Measurements from ENCODE around the gene ABCA13. TPM values are rescaled to one million over a fixed set of nuclear protein-coding genes. Genes with fewer than 3 reads are reported as not detected.

The ABCA13 gene
- total RNA-seq, 1 donor from 2014 or later = not detected

DNA sequence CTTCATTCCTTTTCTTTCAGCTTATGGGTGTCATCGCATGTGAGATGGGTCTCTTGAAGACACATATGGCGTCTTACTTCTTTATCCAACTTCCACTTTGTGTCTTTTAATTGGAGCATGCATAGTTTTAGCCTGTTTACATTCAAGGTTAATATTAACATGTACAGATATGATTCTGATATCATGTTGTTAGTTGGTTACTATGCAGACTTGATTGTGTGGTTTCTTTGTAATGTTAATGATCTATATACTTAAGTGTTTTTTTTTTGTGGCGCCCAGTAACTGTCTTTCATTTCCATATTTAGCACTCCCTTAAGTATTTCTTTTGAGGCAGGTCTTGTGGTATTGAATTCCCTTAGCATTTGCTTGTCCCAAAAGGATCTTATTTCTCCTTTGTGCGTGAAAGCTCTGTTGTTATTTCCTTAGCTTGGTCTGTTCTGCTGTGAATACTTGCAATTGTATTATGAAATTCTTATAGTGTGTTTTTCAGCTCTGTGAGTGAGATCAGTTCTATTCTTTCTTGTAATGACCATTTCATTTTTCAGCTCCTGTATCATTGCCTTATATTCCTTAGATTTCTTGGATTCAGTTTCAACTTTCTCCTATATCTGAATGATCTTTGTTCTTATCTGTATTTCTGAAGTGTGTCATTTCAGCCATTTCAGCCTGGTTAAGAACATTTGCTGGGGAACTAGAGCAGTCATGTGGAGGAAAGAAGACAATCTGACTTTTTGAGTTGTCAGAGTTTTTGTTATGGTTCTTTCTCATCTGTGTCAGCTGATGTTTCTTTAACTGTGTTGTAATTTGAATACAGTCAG is 88.4 kb downstream of the ABCA13 start:
- Mint-ChIP-seq H3K4me3 (no peak overlapping the region), H3K4me1 (no peaks in the 10 kb centered on the region), H3K27ac (no peak overlapping the region), H3K9me3 (peaks cover 7% of the 10 kb centered on the region), H3K36me3 (no peaks in the 10 kb centered on the region), H3K27me3 (ENCODE audit: insufficient read depth, low read depth) (no peaks in the 10 kb centered on the region)
- no peak overlapping the region for H3K4me2 ChIP-seq
- H3K9ac ChIP-seq = no peak overlapping the region
- no peaks in the 10 kb centered on the region for H4K20me1 ChIP-seq (ENCODE audit: low read depth)
- no peak for DNase-seq (ENCODE audit: low spot score)
- no peaks in the 10 kb centered on the region for H3K36me3 ChIP-seq
- TF ChIP-seq, protein P1, sequence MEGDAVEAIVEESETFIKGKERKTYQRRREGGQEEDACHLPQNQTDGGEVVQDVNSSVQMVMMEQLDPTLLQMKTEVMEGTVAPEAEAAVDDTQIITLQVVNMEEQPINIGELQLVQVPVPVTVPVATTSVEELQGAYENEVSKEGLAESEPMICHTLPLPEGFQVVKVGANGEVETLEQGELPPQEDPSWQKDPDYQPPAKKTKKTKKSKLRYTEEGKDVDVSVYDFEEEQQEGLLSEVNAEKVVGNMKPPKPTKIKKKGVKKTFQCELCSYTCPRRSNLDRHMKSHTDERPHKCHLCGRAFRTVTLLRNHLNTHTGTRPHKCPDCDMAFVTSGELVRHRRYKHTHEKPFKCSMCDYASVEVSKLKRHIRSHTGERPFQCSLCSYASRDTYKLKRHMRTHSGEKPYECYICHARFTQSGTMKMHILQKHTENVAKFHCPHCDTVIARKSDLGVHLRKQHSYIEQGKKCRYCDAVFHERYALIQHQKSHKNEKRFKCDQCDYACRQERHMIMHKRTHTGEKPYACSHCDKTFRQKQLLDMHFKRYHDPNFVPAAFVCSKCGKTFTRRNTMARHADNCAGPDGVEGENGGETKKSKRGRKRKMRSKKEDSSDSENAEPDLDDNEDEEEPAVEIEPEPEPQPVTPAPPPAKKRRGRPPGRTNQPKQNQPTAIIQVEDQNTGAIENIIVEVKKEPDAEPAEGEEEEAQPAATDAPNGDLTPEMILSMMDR (IDR thresholded peaks at IDR 0.05) = no peak
- TF ChIP-seq EZH2phosphoT487 (IDR thresholded peaks at IDR 0.05) (no peak), EZH2 (IDR thresholded peaks at IDR 0.05) (no peak)
- H3K4me1 ChIP-seq = no peaks in the 10 kb centered on the region
- no peak overlapping the region for H2AFZ ChIP-seq (replicated peaks)
- no peaks in the 10 kb centered on the region for H3K79me2 ChIP-seq (ENCODE audit: low read depth)
- no peak overlapping the region for H3K4me3 ChIP-seq
- no peaks in the 10 kb centered on the region for H3F3A ChIP-seq (ENCODE audit: low read depth)
- no peak overlapping the region for H3K27ac ChIP-seq
- H3K9me3 ChIP-seq (ENCODE audit: low read depth) = no peaks in the 10 kb centered on the region
- H3K27me3 ChIP-seq = no peaks in the 10 kb centered on the region

DNA sequence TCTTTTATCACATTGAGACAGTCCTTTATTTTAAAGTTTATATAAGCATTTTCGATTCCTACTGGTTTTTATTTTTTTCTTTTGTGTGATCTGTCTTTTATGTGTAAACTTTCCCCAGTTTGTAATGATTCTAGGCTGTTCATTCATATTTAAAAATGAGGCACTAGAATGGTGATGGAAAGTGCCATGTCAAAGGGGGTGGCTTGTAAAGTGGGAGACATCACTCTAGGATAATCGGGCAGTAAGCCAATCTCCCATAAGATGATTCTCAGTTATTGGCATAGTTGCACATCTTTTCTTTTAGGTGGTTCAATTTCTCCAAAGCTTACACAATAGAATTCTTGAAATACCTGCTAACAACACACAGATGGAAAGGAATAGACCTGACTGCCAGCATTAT is 90.4 kb downstream of the ABCA13 start:
- no peak overlapping the region for H3K4me2 ChIP-seq
- no peaks in the 10 kb centered on the region for H3K36me3 ChIP-seq
- no peak overlapping the region for H3K27ac ChIP-seq
- TF ChIP-seq EZH2phosphoT487 (IDR thresholded peaks at IDR 0.05) = no peak
- TF ChIP-seq, protein P1 (IDR thresholded peaks at IDR 0.05) = no peak
- no peak for TF ChIP-seq EZH2 (IDR thresholded peaks at IDR 0.05)
- peaks cover 2% of the 10 kb centered on the region for H3K9me3 Mint-ChIP-seq
- no peak overlapping the region for H3K4me3 ChIP-seq
- no peaks in the 10 kb centered on the region for H3K4me1 Mint-ChIP-seq
- no peaks in the 10 kb centered on the region for H3K4me1 ChIP-seq
- no peak overlapping the region for H3K9ac ChIP-seq
- no peaks in the 10 kb centered on the region for H3K36me3 Mint-ChIP-seq
- no peaks in the 10 kb centered on the region for H3F3A ChIP-seq (ENCODE audit: low read depth)
- no peak for DNase-seq (ENCODE audit: low spot score)
- H3K27me3 ChIP-seq = no peaks in the 10 kb centered on the region
- no peaks in the 10 kb centered on the region for H3K9me3 ChIP-seq (ENCODE audit: low read depth)
- no peaks in the 10 kb centered on the region for H3K27me3 Mint-ChIP-seq (ENCODE audit: insufficient read depth, low read depth)
- H3K27ac Mint-ChIP-seq = no peak overlapping the region
- H3K79me2 ChIP-seq (ENCODE audit: low read depth) = no peaks in the 10 kb centered on the region
- no peaks in the 10 kb centered on the region for H4K20me1 ChIP-seq (ENCODE audit: low read depth)
- no peak overlapping the region for H2AFZ ChIP-seq (replicated peaks)
- H3K4me3 Mint-ChIP-seq = no peak overlapping the region

DNA sequence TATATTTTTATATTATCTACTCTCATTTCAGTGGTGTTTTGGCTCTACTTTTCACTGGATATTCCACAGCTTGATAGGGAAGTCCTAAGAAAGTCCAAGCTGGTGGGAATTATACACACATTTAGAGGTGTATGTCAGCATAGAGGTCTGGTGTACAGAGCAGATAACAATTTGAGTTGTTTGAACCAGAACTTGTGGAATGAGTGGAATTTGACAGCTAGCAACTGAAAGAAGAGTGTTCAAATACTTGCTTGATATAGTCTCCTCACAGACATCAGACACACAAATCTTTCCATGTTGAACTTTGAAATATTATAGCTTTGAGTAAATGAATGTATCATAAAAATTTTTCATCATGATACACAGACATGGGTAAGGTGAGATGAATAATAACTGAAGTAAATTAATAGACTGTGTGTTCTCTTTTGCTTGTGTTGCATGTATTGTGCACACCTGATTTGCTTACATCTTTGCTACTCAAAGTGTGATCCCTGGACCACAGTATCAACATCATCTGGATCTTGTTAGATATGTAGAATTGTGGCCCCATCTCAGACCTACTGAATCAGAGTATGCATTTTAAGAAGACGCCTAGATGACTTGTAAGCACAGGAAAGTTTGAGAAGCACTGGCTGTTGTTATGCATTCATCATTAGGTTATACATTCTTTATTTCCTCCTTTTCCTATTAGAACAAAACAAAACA is 91.5 kb downstream of the ABCA13 start:
- no peaks in the 10 kb centered on the region for H3K4me1 Mint-ChIP-seq
- Histone ChIP-seq H2AFZ (replicated peaks) (no peak overlapping the region), H3K36me3 (no peaks in the 10 kb centered on the region), H3K9ac (no peak overlapping the region), H3K79me2 (ENCODE audit: low read depth) (no peaks in the 10 kb centered on the region), H4K20me1 (ENCODE audit: low read depth) (no peaks in the 10 kb centered on the region), H3K4me3 (no peak overlapping the region), H3F3A (ENCODE audit: low read depth) (no peaks in the 10 kb centered on the region), H3K4me1 (no peaks in the 10 kb centered on the region), H3K4me2 (no peak overlapping the region), H3K27ac (no peak overlapping the region), H3K27me3 (no peaks in the 10 kb centered on the region), H3K9me3 (ENCODE audit: low read depth) (no peaks in the 10 kb centered on the region)
- H3K27ac Mint-ChIP-seq = no peak overlapping the region
- no peaks in the 10 kb centered on the region for H3K27me3 Mint-ChIP-seq (ENCODE audit: insufficient read depth, low read depth)
- TF ChIP-seq EZH2 (IDR thresholded peaks at IDR 0.05) (no peak), EZH2phosphoT487 (IDR thresholded peaks at IDR 0.05) (no peak)
- TF ChIP-seq, protein P1 (IDR thresholded peaks at IDR 0.05) = no peak
- no peaks in the 10 kb centered on the region for H3K36me3 Mint-ChIP-seq
- peaks cover 2% of the 10 kb centered on the region for H3K9me3 Mint-ChIP-seq
- no peak for DNase-seq (ENCODE audit: low spot score)
- no peak overlapping the region for H3K4me3 Mint-ChIP-seq

Measured in neural progenitor cell (in vitro differentiated cells).